Measurements from ENCODE around the gene ANKRD23. TPM values are rescaled to one million over a fixed set of nuclear protein-coding genes. Genes with fewer than 3 reads are reported as not detected.

The ANKRD23 gene
- total and polyA plus RNA-seq, 2 of the 8 experiments (the other 6 are each of a cell fraction or from before 2014, with no cell fraction given) = 3.4 to 3.5 TPM

DNA sequence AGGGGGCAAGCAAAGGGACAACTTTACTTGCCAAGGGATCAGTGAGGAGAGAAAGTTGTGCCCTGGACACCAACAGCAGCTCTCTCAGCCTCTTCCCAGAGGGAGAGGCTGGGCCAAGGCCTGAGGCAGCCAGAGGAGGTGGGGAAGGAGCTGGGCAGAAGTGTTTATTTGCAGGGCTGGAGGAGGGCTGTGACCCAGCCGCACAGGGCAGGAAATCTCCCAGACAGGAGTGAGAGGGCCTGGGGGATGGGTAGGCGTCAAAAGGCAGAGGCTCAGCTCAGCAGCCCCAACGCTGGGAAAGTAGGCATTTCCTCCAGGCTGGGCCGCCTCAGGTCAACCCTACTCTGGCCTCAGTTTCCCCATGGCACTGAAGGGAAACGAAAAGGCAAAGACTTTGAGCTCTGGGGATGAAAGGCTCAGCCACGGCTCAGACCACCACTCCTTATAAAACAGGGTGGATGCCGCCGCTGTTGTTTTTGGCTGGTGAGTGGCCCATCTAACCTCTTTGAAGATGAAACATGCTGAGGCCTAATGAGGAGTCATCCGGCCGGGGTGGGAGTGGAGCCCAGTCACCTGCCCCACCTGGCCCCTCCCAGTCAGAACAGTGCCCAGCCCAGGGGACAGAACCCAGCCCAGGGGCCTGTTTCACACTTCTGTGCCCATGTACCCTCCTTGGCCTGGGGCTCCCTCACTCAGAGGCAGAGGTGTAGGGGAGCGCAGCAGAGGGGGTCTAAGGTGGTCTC, 47.9 kb upstream of the ANKRD23 start:
- Histone ChIP-seq H3K56ac (replicated peaks; ENCODE audit: insufficient read length, low read depth, low read length) (peak overlapping the region; percentile 33), H4K91ac (replicated peaks; ENCODE audit: insufficient read length, low read length) (peak overlapping the region; percentile 61), H4K8ac (ENCODE audit: extremely low read depth, insufficient read depth, low read length) (peak overlapping the region; percentile 35; the same call in 1 of the 2 replicates), H2BK15ac (ENCODE audit: low read length) (no peak overlapping the region), H3K23ac (ENCODE audit: insufficient read length) (no peak overlapping the region), H3K4me1 (replicated peaks in 1 of 4; ENCODE audit: control insufficient read depth in 3 of 4, insufficient read depth in 4 of 4, low read length in 3 of 4) (peaks cover 0 to 21% (median 12%) of the 10 kb centered on the region in 4 experiments; a peak in 4 of 7 replicates), H3K27ac (ENCODE audit: low read depth, low read length) (no peak overlapping the region), H3K79me1 (ENCODE audit: low read depth, low read length) (no peaks in the 10 kb centered on the region), H3K79me2 (ENCODE audit: control insufficient read depth in 1 of 2, insufficient read depth in 2 of 2, low read length in 2 of 2) (no peaks in the 10 kb centered on the region), H4K20me1 (replicated peaks in 1 of 2; ENCODE audit: control insufficient read depth in 1 of 2, insufficient read depth in 2 of 2, low read length in 2 of 2) (no peaks in the 10 kb centered on the region), H3K23me2 (ENCODE audit: low read depth, low read length) (peaks cover 4% of the 10 kb centered on the region; the same call in 1 of the 2 replicates), H2AFZ (ENCODE audit: low read length) (no peak overlapping the region), H2BK20ac (ENCODE audit: low read length) (no peak overlapping the region), H3K4me2 (ENCODE audit: insufficient read depth in 1 of 2, low read depth in 2 of 2, low read length in 2 of 2) (no peak overlapping the region), H2BK5ac (ENCODE audit: low read depth, low read length) (no peak overlapping the region; the same call in 1 of the 2 replicates), H3K27me3 (replicated peaks in 1 of 4; ENCODE audit: control insufficient read depth in 3 of 4, extremely low read depth in 1 of 4, insufficient read depth in 3 of 4, low read length in 3 of 4) (no peaks in the 10 kb centered on the region; a peak in 1 of 7 replicates), H3K36me3 (ENCODE audit: control insufficient read depth in 2 of 4, insufficient read depth in 4 of 4, low read length in 3 of 4) (no peaks in the 10 kb centered on the region), H3K4ac (replicated peaks; ENCODE audit: insufficient read length, low read depth, low read length) (peak overlapping the region; percentile 25), H2BK12ac (ENCODE audit: low read depth, low read length) (peak overlapping the region; percentile 92; the same call in 1 of the 2 replicates), H2AK5ac (ENCODE audit: low read depth, low read length) (0 out of 2 replicates have a peak overlapping the region, but pooled peaks have one; percentile 6), H3K9ac (replicated peaks in 1 of 4; ENCODE audit: extremely low read depth in 1 of 4, low read depth in 3 of 4, low read length in 3 of 4) (no peak overlapping the region), H3K14ac (ENCODE audit: insufficient read length) (no peak overlapping the region), H2BK120ac (replicated peaks; ENCODE audit: low read depth, low read length) (peak overlapping the region; percentile 18), H3K18ac (ENCODE audit: extremely low read depth, low read length) (peak overlapping the region; percentile 60), H3K4me3 (ENCODE audit: extremely low read depth in 1 of 4, insufficient read depth in 2 of 4, low read depth in 3 of 4, low read length in 4 of 4) (no peak overlapping the region), H4K5ac (ENCODE audit: insufficient read length, low read depth, low read length) (no peak overlapping the region), H3K9me3 (ENCODE audit: insufficient read depth in 2 of 2, low read depth in 1 of 2, low read length in 1 of 2) (no peaks in the 10 kb centered on the region)
- DNase-seq (ENCODE audit: low read depth in 1 of 2, low spot score in 2 of 2) = no peak
- CTCF ChIA-PET (ENCODE audit: partially characterized antibody) = interaction anchor here (0.5 to 4.8 kb wide), 9 partner anchors 10 to 60 kb away, joined by 3 to 22 read pairs (median 6); partner anchors contain the start of gene ANKRD39
- POLR2A ChIA-PET (ENCODE audit: partially characterized antibody) = interaction anchor here (1.3 to 2.3 kb wide), 3 partner anchors 9 to 23 kb away, joined by 3 to 8 read pairs (median 8); no protein-coding TSS in a partner anchor
- WGBS, 2 experiments (ENCODE audit: extremely low coverage in 1 of 2, insufficient coverage in 1 of 2, insufficient read length in 1 of 2, insufficient replicate concordance in 2 of 2, low coverage in 1 of 2, low lambda C conversion rate in 2 of 2, missing lambda C conversion rate in 1 of 2) = 89% methylated on average over 11 of the region's 11 CpGs; no CpG with 5 or more reads in 1 of the 2 experiments
- TF ChIP-seq JUND (IDR thresholded peaks at IDR 0.05; ENCODE audit: low read length) (no peak), EP300 (IDR thresholded peaks at IDR 0.05; ENCODE audit: borderline replicate concordance in 1 of 2, low read depth in 2 of 2, low read length in 2 of 2) (no peak), RAD21 (IDR thresholded peaks at IDR 0.05 in 1 of 2, conservative IDR thresholded peaks at IDR 0.05 in 1 of 2; ENCODE audit: low read depth in 2 of 2, low read length in 2 of 2) (no peak), SP1 (IDR thresholded peaks at IDR 0.05; ENCODE audit: low read depth, low read length) (no peak), POLR2AphosphoS5 (IDR thresholded peaks at IDR 0.05; ENCODE audit: low read depth, low read length) (no peak), RNF2 (IDR thresholded peaks at IDR 0.05; ENCODE audit: borderline replicate concordance, low read depth, low read length, missing control alignments, poor library complexity, severe bottlenecking) (no peak), MAFK (IDR thresholded peaks at IDR 0.05; ENCODE audit: low read depth, low read length) (no peak)
- TF ChIP-seq, protein P1, sequence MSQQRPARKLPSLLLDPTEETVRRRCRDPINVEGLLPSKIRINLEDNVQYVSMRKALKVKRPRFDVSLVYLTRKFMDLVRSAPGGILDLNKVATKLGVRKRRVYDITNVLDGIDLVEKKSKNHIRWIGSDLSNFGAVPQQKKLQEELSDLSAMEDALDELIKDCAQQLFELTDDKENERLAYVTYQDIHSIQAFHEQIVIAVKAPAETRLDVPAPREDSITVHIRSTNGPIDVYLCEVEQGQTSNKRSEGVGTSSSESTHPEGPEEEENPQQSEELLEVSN (IDR thresholded peaks at IDR 0.05) = peak; percentile 31; the same call in 1 of the 2 replicates
- FAIRE-seq = no peak

Data from H1 (cell line).